ENCODE data around the gene ZNF639.
"Not testable (repeated sequence)": the region's sequence is repeated elsewhere in the genome, so short reads cannot be mapped to it uniquely, and the experiment has no call there.

Gene ZNF639, protein sequence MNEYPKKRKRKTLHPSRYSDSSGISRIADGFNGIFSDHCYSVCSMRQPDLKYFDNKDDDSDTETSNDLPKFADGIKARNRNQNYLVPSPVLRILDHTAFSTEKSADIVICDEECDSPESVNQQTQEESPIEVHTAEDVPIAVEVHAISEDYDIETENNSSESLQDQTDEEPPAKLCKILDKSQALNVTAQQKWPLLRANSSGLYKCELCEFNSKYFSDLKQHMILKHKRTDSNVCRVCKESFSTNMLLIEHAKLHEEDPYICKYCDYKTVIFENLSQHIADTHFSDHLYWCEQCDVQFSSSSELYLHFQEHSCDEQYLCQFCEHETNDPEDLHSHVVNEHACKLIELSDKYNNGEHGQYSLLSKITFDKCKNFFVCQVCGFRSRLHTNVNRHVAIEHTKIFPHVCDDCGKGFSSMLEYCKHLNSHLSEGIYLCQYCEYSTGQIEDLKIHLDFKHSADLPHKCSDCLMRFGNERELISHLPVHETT

DNA sequence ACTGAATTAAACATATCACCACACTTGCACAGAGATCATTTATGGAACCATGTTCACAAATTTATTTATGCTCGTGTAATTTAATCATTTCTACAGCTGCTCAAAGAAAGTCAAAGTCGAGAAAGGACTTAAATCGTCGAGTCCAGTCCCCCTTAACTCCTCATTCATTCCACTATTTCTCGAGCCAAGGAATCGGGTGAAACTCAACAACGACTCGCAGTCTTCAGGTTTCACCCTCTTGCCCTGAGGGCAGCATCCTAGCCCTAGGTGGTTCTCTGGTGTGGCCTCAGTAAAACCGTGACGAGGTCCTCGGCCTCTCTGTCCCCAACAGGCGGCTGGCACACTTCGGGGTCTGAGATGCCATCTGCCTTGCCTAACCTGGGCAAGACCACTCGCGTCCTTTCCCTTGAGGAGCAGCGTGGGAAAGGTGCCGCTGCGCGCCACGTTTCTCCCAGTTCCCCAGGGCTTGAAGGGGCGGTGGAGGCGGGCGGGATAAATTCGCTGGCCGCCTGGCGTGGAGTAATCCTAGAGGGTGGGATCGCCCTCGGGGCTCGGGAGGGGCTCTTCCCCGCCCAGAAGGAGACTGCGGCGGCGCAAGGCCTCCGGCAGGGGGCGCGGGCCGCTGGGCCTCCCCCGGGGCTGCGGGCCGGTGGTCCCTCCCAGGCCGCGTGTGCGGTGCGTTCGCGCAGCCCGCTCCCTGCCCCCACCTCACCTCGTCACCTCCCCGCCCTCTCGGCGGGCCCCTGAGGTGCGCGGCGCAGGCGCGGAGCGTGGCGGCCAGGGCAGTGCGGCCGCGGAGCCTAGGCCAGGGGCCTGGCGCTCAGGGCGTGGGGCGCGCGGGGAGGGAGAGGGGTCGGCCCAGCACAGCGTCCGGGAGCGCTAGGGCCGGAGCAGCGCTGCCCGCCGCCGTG is at the start of gene ZNF639:
ZNF639 (plus strand) TSS at position 746 of the 911 bp plus-strand sequence. CDS start 5,263 bp downstream, outside the sequence.
- in situ Hi-C loops (cut with HindIII; ENCODE audit: low sequenced_read_pairs), result no loop called here

DNA sequence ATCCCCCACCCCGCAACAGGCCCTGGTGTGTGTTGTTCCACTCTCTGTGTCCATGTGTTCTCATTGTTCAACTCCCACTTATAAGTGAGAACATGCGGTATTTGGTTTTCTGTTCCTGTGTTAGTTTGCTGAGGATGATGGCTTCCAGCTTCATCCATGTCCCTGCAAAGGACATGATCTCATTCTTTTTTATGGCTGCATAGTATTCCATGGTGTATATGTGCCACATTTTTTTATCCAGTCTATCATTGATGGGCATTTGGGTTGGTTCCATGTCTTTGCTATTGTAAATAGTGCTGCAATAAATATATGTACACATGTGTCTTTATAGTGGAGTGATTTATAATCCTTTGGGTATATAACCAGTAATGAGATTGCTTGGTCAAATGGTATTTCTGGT is 48.4 kb upstream of the ZNF639 start:
- in situ Hi-C loops (cut with HindIII; ENCODE audit: low sequenced_read_pairs), result not testable (repeated sequence)

DNA sequence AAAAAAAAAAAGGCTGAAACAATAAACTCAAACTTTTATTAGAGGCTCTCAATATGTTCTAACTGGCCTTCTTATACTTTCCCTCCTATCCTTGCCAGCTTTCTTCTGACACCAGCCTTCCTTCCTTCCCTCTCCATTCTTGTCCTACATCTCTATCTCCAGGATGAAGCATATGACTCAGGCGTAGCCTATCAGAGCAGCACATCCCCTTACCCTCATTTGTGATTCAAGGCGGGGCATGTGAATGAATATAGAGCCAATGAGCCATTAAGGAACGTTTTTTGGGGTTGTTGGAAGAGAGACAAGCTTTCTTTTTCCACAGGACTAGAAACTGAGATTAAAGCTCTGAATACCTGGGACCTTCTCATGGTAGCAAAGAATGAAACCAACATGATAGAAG is 46.8 kb upstream of the ZNF639 start:
- in situ Hi-C loops (cut with HindIII; ENCODE audit: low sequenced_read_pairs), result no loop called here

DNA sequence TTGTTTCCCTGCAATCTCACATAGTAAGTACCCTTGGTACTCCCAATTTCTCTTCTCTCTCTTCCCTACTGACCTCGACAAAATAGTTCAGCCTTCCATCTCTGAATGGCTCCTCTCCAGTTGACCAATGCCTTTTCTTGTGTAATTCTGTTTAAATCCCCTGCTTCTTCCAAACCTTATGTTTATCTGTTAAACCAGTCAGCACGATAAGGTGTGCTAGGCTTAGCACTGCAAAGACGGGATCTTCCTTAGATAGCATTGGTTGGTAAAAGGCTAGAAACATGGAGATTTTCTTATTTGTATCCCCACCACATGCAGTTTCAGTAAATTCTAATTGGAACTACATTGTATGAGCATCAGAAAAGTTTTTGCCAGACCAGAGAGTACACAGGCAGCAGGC is 46.1 kb upstream of the ZNF639 start:
- in situ Hi-C loops (cut with HindIII; ENCODE audit: low sequenced_read_pairs), result no loop called here

DNA sequence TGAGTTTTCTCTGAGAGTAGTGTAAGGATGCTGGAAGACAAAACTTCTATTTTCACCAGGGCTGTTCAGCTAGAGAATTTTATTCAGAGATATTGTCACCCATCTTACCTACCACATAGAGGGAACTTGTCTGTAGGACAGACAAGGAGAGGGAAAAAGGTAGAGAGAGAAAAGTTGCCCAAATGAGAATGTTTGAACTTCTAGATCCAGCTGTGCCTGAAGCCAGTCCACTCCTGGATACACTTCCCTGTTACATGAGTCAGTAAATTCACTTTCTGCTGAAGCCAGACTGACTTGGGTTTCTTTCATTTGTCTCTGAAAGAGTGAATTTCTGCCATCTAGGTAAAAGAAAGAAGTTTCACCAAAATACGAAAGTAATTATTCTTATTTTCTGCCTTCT is 44.7 kb upstream of the ZNF639 start:
- in situ Hi-C loops (cut with HindIII; ENCODE audit: low sequenced_read_pairs), result no loop called here

DNA sequence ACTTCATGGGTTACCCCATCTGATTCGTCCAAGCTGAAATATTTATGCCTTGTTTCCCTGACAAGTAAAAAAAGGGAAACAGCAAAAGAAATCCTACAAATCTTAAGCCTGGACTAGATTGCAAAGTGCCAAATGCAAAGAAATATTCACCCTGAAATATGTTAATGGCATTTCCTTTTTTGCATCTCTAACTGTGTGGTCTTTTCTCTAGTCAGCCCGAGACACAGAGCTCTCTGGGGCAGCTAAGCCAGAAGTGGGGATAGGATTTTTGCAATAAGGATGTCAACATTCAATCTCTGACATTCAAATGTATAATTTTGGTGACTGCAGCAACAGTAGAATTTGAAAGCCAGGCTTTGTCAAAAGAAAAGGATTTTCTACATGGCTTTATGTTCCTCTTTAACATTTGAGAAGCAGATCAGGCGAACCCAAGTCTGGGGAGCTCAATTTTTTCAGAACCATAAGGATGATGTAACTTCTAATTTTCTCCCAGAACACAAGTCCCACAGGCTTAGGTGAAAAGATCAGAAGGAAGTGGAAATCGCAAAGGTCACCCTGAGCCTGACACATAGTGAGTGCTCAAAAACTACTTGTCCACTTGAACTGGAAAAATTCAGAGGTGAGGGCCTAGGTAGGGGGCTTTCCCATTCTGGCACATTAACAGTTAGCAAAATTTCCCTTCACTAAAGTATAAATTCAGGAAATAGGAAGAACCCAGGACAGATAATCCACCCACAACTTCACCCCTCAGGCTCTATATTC is 43.7 kb upstream of the ZNF639 start:
- in situ Hi-C loops (cut with HindIII; ENCODE audit: low sequenced_read_pairs), result no loop called here

DNA sequence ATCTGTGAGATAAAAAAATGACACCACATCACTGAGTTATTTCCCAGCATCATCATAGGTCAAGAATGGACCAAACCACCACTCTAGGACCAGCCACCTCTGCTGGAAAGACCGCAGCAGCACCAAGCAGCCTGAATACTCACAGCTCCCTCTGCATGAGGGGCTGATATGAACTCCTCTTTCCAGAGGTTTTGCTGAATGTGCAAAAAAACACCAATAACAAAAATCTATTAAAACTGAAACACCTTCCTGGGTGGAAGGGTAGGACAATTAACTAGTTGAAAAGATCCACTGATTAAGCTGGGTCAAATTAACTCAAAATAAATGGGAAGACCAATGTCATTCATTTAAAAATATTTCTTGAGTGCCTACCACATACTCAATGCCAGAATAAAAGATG is 43.0 kb upstream of the ZNF639 start:
- in situ Hi-C loops (cut with HindIII; ENCODE audit: low sequenced_read_pairs), result no loop called here

DNA sequence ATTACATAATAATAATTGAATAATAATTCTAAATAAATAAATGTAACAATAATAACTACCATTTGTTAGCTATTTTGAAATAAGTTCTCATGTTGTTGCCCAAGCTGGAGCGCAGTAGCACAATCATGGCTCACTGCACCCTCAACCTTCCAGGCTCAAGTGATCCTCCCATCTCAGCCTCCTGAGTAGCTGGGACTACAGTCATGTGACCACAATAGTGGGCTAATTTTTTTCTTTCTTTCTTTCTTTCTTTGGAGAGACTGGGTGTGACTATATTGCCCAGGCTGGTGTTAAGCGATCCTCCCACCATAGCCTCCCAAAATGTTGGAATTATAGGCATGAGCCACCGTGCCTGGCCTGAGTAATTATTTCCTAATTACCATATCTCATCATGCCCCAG is 41.0 kb upstream of the ZNF639 start:
- in situ Hi-C loops (cut with HindIII; ENCODE audit: low sequenced_read_pairs), result no loop called here

DNA sequence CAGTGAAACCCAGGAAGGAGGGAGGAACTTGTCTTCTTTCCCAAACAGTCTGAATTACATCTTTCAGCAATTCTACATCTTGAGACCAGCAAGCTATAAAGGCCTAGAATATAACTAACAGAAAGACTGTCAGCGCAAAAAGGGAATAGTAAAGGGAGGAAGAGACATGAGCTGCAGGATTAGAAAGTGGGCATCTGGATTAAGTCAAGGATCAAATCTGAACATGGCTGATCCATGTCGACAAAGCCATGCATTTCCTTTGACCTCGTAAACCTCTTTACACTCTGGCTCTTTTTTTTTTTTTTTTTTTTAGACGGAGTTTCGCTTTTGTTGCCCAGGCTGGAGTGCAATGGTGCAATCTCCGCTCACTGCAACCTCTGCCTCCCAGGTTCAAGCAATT is 36.5 kb upstream of the ZNF639 start:
- in situ Hi-C loops (cut with HindIII; ENCODE audit: low sequenced_read_pairs), result loop anchor here (5.0 kb wide), 1 partner anchor 104 kb away; no protein-coding TSS in a partner anchor

DNA sequence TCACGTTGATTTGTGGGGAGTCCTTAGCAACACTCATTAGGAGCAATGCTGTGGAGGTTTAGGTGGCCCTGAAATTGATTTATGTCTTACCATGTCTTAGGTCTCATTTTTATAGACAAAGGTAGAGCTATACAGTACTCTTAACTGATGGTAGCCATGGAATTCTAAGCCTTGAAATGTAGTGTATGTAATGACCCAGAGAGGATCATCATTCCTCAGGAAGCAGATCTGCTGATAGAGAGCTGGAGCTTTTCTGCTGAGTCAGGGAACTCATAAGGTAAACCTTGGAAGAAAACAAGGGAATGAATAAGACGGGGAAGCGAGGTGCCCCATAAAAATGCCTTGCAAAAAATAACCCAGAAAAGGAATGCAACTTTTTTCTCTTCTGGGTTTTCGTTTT is 34.0 kb upstream of the ZNF639 start:
- in situ Hi-C loops (cut with HindIII; ENCODE audit: low sequenced_read_pairs), result loop anchor here (5.0 kb wide), 1 partner anchor 107 kb away; no protein-coding TSS in a partner anchor

DNA sequence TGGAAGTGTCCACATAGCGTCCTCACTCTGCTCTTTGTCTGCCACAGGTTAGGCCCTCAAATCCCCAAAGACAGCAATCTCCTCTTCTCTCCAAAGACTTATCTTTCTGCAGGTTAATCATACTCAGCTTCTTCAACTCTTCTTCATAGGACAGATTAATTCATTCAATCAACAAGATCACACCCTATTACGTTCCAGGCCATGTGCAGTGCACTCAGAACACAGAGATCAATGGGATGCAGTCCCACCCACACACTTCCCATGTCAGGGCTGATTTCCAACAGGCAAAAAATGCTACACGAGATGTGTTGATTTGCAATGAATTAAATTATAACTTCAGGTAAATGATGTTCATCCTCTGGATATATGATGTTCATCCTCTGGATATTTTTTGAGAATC is 33.5 kb upstream of the ZNF639 start:
- in situ Hi-C loops (cut with HindIII; ENCODE audit: low sequenced_read_pairs), result loop anchor here (5.0 kb wide), 1 partner anchor 107 kb away; no protein-coding TSS in a partner anchor

DNA sequence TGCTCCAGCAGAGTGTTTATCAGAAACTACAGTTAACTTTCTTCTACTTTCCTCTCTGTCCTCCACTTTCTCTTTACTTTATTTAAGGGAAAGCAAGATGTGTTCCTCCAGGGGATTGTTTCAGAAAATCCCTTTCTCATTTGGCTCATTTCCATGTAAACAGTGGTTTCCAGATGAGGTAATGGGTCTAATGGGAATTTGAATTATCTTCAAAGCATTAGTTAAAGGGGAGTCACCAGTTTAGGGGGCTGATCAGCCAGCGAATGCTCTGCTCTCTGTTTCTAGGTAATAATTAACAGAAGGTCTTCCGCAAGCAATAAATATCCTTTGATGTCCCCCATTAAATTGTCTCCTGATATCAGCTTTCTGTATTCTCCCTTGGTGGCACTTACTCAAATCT is 30.4 kb upstream of the ZNF639 start:
- in situ Hi-C loops (cut with HindIII; ENCODE audit: low sequenced_read_pairs), result no loop called here

DNA sequence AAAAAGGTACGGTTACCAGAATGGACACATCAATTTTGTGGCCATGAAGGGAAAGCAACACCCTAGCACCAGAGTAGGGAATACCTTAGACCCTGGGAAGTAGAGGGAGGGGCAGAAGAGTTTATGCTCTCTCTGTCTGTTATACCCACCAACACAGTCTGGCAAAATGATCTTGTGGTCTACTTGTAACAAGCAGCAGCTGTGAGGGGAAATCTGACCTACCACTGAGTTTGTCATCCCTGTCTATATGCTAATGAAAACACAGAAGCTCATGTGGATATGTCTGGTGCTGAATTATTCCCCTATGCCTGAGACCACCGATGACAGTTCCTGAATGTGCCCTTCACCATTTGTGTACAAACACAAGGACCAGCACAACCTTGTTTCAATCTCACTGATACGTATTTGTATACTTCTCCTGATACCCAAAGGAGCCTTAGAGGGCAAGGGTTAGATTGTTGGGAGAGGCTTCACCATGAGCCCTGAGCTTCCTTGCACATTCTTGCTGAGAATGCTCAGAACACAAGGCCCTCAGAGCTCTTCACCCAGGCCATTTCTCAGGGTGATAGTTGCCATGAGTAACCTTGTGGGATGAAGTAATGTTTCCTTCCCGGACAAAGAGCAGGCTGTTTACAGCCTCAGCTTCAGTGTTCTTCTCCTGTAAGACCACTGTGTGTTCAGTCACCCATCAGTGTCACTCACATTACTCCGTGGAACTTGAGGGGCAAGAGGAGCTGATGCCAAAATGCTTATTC is 24.7 kb upstream of the ZNF639 start:
- in situ Hi-C loops (cut with HindIII; ENCODE audit: low sequenced_read_pairs), result no loop called here

DNA sequence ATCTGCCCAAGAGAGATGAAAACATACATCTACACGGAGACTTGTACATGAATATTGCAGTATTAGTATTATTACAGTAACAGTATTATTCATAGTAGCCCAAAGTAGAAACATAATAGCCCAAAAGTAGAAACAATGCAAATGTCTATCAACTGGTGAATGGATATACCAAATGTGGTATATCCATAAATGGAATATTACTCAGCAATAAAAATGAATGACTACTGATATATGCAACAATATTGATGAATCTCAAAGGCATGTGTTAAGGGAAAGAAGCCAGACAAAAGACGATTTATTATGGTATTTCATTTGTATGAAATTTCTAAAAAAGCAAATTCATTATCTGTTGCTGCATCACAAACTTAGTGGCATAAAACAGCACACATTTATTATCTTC is 23.5 kb upstream of the ZNF639 start:
- in situ Hi-C loops (cut with HindIII; ENCODE audit: low sequenced_read_pairs), result no loop called here

DNA sequence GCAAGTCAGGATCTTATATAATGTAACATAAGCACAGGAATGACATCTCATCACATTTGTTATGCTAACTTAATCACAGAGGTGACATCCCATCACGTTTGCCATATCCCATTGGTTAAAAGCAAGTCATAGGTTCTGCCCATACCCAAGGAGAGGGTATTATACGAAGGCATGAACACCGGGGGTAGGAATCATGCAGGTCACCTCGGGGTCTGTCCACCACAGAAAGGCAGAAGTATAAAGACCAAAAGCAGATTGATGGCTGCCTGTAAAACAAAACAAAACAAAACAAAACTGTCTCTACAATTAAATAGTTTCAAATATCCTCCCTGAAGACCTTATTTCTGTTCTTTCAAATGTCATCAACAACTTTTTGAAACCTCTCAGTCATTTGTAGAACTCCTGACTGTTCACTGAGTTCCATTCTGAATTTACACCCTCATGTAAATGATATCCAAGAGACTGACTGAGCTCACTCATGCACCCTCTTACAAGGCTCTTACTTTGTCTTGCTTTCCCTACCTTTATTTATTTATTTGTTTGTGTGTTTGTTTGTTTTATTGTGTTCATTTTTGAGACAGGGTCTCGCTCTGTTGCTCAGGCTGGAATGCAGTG is 22.7 kb upstream of the ZNF639 start:
- in situ Hi-C loops (cut with HindIII; ENCODE audit: low sequenced_read_pairs), result no loop called here

DNA sequence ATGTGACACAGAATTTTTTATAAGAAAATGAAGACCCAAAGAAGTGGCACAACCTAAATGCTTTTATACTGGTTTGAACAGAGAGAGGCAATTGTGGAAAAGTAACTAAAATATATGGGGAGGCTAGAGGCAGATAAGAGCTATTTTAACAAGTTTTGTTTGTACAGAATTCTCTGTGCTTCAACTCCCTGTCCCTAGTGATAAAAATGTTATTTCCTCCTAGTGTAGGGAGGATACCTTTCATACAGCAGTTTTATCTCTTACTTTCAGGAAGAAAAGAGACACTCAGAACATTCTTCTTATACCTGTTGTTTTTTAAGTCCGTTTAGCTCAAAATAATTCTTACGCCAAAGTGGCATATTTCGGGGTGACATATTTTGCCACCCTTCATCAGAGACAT is 21.2 kb upstream of the ZNF639 start:
- in situ Hi-C loops (cut with HindIII; ENCODE audit: low sequenced_read_pairs), result no loop called here

DNA sequence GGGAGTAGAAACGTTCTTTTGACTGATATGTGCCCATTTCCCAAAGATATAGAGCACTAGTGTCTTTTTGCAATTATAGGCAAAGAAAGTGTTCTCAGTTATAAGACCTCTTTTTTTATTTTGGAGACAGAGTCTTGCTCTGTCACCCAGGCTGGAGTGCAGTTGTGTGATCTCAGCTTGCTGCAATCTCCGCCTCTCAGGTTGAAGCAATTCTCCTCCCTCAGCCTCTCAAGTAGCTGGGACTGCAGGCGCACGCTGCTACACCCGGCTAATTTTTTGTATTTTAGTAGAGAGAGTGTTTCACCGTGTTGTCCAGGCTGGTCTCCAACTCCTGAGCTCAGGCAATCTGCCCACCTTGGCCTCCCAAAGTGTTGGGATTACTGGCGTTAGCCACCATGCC is 20.7 kb upstream of the ZNF639 start:
- in situ Hi-C loops (cut with HindIII; ENCODE audit: low sequenced_read_pairs), result no loop called here

DNA sequence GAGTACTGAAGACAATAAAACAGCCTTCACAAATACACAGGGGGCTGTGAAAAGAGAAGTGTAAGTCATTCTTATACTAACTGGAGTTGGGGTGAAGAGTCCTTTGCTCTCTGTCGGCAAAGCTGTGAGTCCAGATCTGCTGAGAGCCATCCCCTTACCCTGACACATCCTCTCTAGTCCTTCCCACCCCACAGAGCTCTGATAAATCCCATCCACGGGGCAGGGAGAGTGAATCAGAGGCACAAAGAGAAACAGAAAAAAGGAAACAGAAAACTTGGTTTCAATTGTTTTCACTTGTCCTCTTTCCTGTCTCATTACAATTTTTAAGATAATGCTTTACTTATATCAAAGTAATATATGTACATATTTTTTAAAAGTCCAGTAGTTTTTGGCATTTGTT is 18.2 kb upstream of the ZNF639 start:
- in situ Hi-C loops (cut with HindIII; ENCODE audit: low sequenced_read_pairs), result no loop called here

DNA sequence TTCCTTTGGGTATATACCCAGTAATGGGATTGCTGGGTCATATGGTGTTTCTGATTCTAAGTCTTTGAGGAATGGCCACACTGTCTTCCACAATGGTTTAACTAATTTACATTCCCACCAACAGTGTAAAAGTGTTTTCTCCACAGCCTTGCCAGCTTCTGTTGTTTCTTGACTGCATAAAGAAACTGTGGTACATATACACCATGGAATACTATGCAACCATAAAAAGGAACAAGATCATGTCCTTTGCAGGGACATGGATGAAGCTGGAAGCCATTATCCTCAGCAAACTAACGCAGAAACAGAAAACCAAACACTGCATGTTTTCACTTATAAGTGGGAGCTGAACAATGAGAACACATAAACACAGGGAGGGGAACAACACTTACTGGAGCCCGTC is 15.5 kb upstream of the ZNF639 start:
- in situ Hi-C loops (cut with HindIII; ENCODE audit: low sequenced_read_pairs), result not testable (repeated sequence)

DNA sequence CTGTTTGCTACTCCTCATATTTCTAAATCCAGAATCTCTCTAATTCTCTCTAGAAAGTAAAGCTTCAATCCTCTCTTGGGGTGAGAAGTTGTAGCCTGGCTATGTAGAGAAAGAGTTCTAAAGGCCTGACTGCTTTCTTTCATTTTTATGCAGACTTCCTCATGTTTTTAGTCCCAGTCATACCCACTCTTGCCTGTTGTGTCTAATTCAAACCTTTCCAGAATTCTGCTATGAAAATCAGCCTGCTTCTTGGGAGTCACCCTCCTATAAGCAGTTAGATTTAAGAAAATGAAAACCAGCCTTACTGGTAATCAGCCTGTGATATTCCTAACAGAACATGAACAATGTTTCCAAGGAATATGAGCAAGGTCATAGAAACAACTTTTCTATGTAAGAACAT is 14.8 kb upstream of the ZNF639 start:
- in situ Hi-C loops (cut with HindIII; ENCODE audit: low sequenced_read_pairs), result no loop called here
